Stimulated activated CD8-positive, alpha-beta memory T cell treated with anti-CD3 and anti-CD28 coated beads, Interleukin-2, amount 100 ng/mL, for 48 hours (primary cell): ENCODE results near the gene BRPF1.
A peak's percentile ranks its signal among the peaks of the same experiment; 100 is the strongest.

Source experiments
- DNase-seq, 2 donors: peaks; one replicate each; pipeline ENCODE4 v3.0.0-alpha.2; 2020; ENCODE audit warnings: low read depth in 2 of 2

The BRPF1 gene

GRCh38 chr3:9703736-9704346 is 27.7 kb upstream of the BRPF1 start, which contains the start of gene CPNE9:
Gene CPNE9 (plus strand): TSS chr3:9703833. CDS start chr3:9703997, 164 bp downstream.
- DNase-seq, result no peak

- DNase-seq, result no peak
Measured at GRCh38 chr3:9704347-9705322, 26.9 kb upstream of the BRPF1 start.

- DNase-seq, result no peak
Measured at GRCh38 chr3:9710174-9710739, 21.3 kb upstream of the BRPF1 start.

GRCh38 chr3:9712415-9712814 is 19.1 kb upstream of the BRPF1 start:
- no peak for DNase-seq

DNA sequence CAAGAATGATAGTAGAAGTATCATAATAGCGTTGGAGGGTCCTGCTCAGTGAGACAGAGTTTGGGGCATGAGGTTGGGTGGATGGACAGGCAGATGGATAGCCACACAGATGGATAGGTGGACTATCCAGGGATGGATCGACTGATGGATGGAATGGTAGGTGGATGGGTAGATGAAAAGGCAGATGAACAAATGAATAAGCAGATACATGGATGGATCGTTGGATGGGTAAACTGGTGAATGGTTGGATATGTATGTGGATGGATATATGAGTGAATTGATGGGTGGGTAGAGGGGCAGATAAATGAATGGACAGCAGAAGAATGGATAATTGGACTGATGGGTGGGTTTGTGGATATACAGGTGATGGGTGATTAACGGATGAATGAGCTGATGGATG is 18.4 kb upstream of the BRPF1 start:
- no peak for DNase-seq

DNA sequence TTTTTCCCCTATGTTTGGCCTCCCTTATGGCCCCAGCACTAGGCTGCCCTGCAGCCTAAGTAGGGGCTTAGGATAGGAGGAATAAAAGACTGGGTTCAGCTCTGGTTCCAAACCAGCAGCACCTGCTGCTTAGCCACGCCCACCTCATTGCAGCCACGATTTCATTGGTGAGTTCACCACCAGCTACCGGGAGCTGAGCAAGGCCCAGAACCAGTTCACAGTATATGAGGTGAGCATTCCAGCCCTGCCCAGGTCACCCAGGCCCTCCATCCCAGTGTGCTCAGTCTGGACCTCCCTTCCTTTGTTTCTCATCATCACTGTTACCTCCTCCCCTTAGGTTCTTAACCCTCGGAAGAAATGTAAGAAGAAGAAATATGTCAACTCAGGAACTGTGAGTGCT is 16.4 kb upstream of the BRPF1 start:
- no peak for DNase-seq

GRCh38 chr3:9715764-9716437 is 15.6 kb upstream of the BRPF1 start:
- DNase-seq, result no peak

- DNase-seq, result no peak
Measured at GRCh38 chr3:9716801-9717555, 14.6 kb upstream of the BRPF1 start.

- DNase-seq, result no peak
Measured at GRCh38 chr3:9717563-9717962, 14.0 kb upstream of the BRPF1 start.

DNA sequence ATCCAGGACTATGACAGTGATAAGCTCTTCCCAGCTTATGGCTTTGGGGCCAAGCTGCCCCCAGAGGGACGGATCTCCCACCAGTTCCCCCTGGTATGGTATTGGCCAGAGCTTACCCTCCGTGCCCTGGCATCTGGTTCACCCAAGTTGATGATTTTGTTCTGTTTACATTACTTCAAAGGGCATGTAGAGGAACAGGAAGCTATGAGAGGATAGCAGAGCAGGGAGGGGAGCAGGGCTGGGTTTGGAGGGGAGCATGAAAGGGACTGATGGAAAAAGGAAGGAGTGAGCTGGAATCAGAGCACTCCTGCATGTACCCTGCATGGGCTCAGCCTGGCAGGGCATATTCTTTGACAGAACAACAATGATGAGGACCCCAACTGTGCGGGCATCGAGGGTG is 13.4 kb upstream of the BRPF1 start:
- no peak for DNase-seq

DNA sequence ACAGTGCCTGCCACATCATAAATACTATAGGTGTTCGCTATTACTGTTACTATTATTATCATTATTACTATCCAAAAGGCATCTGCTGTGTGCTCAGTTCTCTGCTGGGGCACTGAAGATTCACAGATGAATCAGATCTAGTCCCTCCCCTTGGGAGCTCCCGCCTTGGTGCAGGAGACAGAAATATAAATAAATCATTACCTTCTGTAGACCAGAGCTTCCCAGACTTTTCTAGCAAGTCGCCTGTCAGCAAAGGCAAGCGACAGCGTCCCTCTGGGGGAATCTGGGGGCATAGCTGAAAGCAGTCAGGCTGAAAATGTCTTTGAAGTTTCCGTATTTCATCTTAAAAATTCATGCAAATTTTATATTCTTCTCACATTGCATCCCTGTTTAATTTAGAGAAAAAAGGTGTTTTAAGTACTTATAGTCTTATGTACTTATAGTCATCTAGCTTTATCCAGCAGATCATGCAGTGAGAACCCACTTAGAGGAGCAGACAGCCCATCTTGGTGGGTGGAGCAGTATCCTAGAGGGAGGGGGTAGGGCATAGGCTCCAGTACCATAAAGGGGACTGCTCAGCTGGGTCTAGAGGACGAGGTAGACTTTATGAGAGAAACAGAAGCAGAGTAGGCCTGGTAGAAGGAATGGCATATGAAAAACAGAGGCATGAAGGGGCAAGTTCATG is 10.4 kb upstream of the BRPF1 start:
- no peak for DNase-seq

GRCh38 chr3:9721700-9722060 is 9.9 kb upstream of the BRPF1 start:
- no peak for DNase-seq

GRCh38 chr3:9725775-9726515 is 5.6 kb upstream of the BRPF1 start:
- DNase-seq, result no peak

GRCh38 chr3:9727041-9727595 is 4.4 kb upstream of the BRPF1 start:
- peak; percentile 34 to 43 for DNase-seq

- DNase-seq, result no peak
Measured at GRCh38 chr3:9727743-9728142, 3.8 kb upstream of the BRPF1 start.

DNA sequence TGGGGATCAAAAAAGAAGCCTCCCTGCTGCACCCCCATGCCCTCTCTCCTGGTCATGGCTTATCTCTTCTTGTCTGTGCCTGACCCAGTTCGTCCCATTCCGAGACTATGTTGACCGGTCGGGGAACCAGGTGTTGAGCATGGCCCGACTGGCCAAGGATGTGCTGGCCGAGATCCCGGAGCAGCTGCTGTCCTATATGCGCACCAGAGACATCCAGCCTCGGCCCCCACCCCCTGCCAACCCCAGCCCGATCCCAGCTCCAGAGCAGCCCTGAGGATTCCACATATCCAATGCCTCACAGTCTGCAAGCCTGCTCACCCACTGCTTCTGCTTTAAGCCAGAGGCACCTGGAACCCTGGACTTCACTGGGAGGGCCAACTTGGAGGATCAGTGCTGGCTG is 2.1 kb upstream of the BRPF1 start:
- no peak for DNase-seq

GRCh38 chr3:9730657-9731205 is 804 bp upstream of the BRPF1 start:
- DNase-seq, result no peak

DNA sequence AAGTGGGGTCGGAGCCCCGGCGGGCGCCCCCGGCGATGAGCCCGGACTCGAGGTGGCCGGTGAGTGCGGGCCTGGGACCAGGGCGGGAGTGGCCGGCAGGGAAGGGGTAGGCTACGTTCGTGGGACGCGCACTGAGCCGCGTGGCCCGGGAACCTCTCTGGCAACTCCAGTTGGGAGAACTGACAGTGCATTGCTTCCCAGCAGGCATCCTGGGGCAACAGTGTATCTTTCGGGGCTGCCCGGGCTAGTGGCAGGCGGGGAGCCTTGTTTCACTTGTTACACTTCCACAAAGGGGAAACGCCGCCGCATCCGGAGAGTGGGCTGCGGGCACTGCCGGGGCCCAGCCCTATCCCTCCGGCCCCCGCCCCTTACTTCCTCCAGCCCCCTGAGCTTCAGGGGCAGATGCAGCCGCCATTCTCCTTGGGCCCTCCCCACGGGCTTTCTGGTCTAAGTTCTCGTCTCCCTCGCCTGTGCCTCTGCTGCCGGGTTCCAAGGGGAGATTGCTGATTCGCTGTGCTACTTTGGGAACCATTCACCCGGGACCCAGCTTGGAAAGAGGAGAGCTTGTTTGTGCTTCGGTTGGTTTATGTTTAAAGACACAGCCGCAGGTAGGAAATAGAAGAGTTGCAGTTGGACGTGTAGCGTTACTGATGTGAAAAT is 675 bp downstream of the BRPF1 start:
- DNase-seq, result peak in 1 of 2 donors; percentile 33

DNA sequence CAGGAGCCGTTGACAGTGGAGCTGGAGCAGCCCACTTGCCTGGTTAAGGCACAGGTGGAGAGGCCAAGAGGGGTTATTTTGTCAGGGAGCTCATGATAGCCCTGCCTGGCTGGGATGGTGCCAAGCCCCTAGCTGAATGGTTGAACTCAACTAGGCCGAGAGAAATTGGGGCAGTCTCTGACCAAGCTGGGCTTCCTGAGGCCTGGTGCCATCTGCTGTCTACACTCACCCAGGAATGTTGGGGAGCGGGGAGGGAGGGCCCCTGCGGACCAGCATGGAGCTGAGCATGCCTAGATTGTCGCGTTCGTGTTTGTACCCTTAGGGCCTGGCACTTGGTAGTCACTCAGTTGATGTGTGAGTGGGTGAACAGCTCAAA is 1.2 kb downstream of the BRPF1 start:
- DNase-seq, result no peak
